C4-2B (cell line): Measurements from ENCODE around the gene FOXC1.

Experiments used
- CTCF ChIP-seq: fragments of 450-650 bp; conservative IDR thresholded peaks from 2 replicates; pipeline ENCODE4 v1.5.1; 2017; ENCODE audit warnings: mild to moderate bottlenecking
- ZFX ChIP-seq: fragments of 450-650 bp; IDR thresholded peaks from 2 replicates; pipeline ENCODE4 v1.6.1; 2017

- TF ChIP-seq CTCF: no peak
- no peak for TF ChIP-seq ZFX
These were observed 44.3 kb downstream of the FOXC1 start for GRCh38 chr6:1654054-1654453.
